ENCODE data around the gene ENTPD7.

The ENTPD7 gene

GRCh38 chr10:99750641-99751040, 91.3 kb downstream of the ENTPD7 start:
- no peak for DNase-seq

DNA sequence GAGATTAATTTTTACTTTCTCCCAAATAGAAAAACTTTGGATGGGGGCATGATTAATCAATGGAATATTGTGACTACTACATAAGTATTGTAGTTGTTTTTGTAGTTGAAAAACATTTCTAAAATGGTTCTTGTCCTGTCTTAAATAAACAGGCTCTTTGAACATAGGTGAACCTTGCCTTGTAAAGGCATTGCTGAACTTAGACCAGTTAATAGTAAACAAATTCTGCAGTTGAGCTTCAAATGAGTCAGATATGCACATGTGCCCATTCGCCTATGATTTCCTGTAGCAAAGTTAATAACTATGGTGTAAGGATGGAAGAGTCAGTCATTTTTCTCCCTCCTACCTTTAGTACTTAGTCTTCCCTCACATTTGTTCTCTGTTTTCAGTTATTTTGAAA, 95.4 kb downstream of the ENTPD7 start:
- DNase-seq = no peak
